Upper lobe of left lung (tissue), 4 donors: ENCODE results near the gene ADAMTS10.

Experiments
- EP300 ChIP-seq, 4 donors: sonication (generic); formaldehyde crosslinking; IDR thresholded peaks; one replicate each; pipeline ENCODE4 v1.5.1; 2017; ENCODE audit warnings: antibody characterized with exemption in 4 of 4, control low read depth in 2 of 4
- POLR2A ChIP-seq, 4 donors: fragments of 450-650 bp; IDR thresholded peaks; one replicate each; pipeline ENCODE4 v1.5.1; 2016 to 2017; ENCODE audit warnings: antibody characterized with exemption in 4 of 4, mild to moderate bottlenecking in 2 of 4
- POLR2AphosphoS5 ChIP-seq, 2 donors: sonication (generic); formaldehyde crosslinking; IDR thresholded peaks; one replicate each; pipeline ENCODE4 v1.5.1; 2017; ENCODE audit warnings: antibody characterized with exemption in 2 of 2
- TF ChIP-seq, protein P1 (sequence below), 6 experiments: fragments of 450-650 bp in 4 of 6; fragments of 200-600 bp in 2 of 6; sonication (generic) in 2 of 6; IDR thresholded peaks; one replicate each; pipeline ENCODE4 v1.5.1; 2016 to 2019; ENCODE audit warnings: antibody characterized with exemption in 6 of 6

DNA sequence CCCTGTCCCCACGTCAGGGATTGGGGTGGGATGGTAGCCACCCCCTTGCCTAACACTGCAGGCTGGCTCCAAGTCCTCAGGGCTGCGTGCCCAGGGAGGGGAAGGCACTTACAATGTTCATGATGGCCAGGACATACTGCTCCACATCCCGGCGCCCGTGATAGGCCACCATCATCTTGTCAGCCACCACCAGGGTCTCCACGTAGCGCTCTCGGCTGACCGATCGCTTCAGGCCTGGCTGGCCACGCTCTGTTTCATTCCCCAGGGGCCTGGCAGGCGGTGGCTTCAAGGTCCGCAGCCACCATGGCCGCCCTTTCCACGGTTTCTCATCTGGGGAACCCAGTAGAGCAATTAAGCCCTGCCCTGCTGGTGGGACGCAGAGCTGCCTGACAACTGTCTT lies 9.7 kb downstream of the ADAMTS10 start:
- TF ChIP-seq POLR2AphosphoS5 (IDR thresholded peaks at IDR 0.05) (no peak), EP300 (IDR thresholded peaks at IDR 0.05) (no peak), POLR2A (IDR thresholded peaks at IDR 0.05) (no peak)
- TF ChIP-seq, protein P1, sequence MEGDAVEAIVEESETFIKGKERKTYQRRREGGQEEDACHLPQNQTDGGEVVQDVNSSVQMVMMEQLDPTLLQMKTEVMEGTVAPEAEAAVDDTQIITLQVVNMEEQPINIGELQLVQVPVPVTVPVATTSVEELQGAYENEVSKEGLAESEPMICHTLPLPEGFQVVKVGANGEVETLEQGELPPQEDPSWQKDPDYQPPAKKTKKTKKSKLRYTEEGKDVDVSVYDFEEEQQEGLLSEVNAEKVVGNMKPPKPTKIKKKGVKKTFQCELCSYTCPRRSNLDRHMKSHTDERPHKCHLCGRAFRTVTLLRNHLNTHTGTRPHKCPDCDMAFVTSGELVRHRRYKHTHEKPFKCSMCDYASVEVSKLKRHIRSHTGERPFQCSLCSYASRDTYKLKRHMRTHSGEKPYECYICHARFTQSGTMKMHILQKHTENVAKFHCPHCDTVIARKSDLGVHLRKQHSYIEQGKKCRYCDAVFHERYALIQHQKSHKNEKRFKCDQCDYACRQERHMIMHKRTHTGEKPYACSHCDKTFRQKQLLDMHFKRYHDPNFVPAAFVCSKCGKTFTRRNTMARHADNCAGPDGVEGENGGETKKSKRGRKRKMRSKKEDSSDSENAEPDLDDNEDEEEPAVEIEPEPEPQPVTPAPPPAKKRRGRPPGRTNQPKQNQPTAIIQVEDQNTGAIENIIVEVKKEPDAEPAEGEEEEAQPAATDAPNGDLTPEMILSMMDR (IDR thresholded peaks at IDR 0.05): no peak
